HEK293 (cell line): ENCODE measurements around the gene CPSF6.
A peak's percentile ranks its signal among the peaks of the same experiment; 100 is the strongest.

Source experiments
- EGR2 ChIP-seq: fragments of 450-650 bp; formaldehyde crosslinking; IDR thresholded peaks from 2 replicates; pipeline ENCODE4 v1.5.1; 2016; ENCODE audit warnings: low read depth, missing biosample characterization, missing genetic modification characterization
- MEIS1 ChIP-seq: sonication (generic); formaldehyde crosslinking; IDR thresholded peaks from 2 replicates; pipeline ENCODE4 v1.8.1; 2022; ENCODE audit warnings: missing genetic modification reagents, mild to moderate bottlenecking, borderline replicate concordance
- SCRT1 ChIP-seq: fragments of 450-650 bp; formaldehyde crosslinking; IDR thresholded peaks from 2 replicates; pipeline ENCODE4 v1.5.1; 2016; ENCODE audit warnings: missing biosample characterization, missing genetic modification characterization, borderline replicate concordance
- SCRT2 ChIP-seq: fragments of 450-650 bp; formaldehyde crosslinking; IDR thresholded peaks from 2 replicates; pipeline ENCODE4 v1.5.1; 2016; ENCODE audit warnings: missing biosample characterization, missing genetic modification characterization
- YY1 ChIP-seq: fragments of 450-650 bp; formaldehyde crosslinking; IDR thresholded peaks from 2 replicates; pipeline ENCODE4 v1.5.1; 2018; ENCODE audit warnings: missing biosample characterization, missing genetic modification characterization
- ZFP3 ChIP-seq: fragments of 450-650 bp; formaldehyde crosslinking; IDR thresholded peaks from 2 replicates; pipeline ENCODE4 v1.5.1; 2016; ENCODE audit warnings: low read depth, missing biosample characterization, missing genetic modification characterization
- ZNF138 ChIP-seq: fragments of 450-650 bp; formaldehyde crosslinking; IDR thresholded peaks from 2 replicates; pipeline ENCODE4 v1.5.1; 2016; ENCODE audit warnings: missing biosample characterization, missing genetic modification characterization, borderline replicate concordance
- ZNF211 ChIP-seq: fragments of 450-650 bp; formaldehyde crosslinking; IDR thresholded peaks from 2 replicates; pipeline ENCODE4 v1.5.1; 2016; ENCODE audit warnings: low read depth, missing biosample characterization, missing genetic modification characterization
- ZNF214 ChIP-seq: fragments of 450-650 bp; formaldehyde crosslinking; IDR thresholded peaks from 2 replicates; pipeline ENCODE4 v1.5.1; 2017; ENCODE audit warnings: missing biosample characterization, mild to moderate bottlenecking, missing genetic modification characterization, borderline replicate concordance
- ZNF239 ChIP-seq: fragments of 450-650 bp; formaldehyde crosslinking; IDR thresholded peaks from 2 replicates; pipeline ENCODE4 v1.5.1; 2016; ENCODE audit warnings: missing biosample characterization, missing genetic modification characterization
- ZNF350 ChIP-seq: fragments of 450-650 bp; formaldehyde crosslinking; IDR thresholded peaks from 2 replicates; pipeline ENCODE4 v1.5.0; 2017; ENCODE audit warnings: missing biosample characterization, mild to moderate bottlenecking, missing genetic modification characterization
- ZNF37A ChIP-seq: fragments of 450-650 bp; IDR thresholded peaks from 2 replicates; pipeline ENCODE4 v1.5.1; 2018; ENCODE audit warnings: missing biosample characterization, missing genetic modification characterization
- ZNF510 ChIP-seq: fragments of 450-650 bp; formaldehyde crosslinking; IDR thresholded peaks from 2 replicates; pipeline ENCODE4 v1.5.1; 2018; ENCODE audit warnings: mild to moderate bottlenecking, missing genetic modification characterization, missing biosample characterization; ENCODE audit not compliant: insufficient replicate concordance
- ZNF514 ChIP-seq: fragments of 450-650 bp; formaldehyde crosslinking; IDR thresholded peaks from 2 replicates; pipeline ENCODE4 v1.5.1; 2016; ENCODE audit warnings: missing biosample characterization, missing genetic modification characterization
- ZNF548 ChIP-seq: fragments of 450-650 bp; formaldehyde crosslinking; IDR thresholded peaks from 2 replicates; pipeline ENCODE4 v1.5.1; 2016; ENCODE audit warnings: missing biosample characterization, missing genetic modification characterization
- ZNF571 ChIP-seq: fragments of 450-650 bp; formaldehyde crosslinking; IDR thresholded peaks from 2 replicates; pipeline ENCODE4 v1.5.0; 2017; ENCODE audit warnings: missing biosample characterization, missing genetic modification characterization
- ZNF621 ChIP-seq: fragments of 450-650 bp; formaldehyde crosslinking; IDR thresholded peaks from 2 replicates; pipeline ENCODE4 v1.5.1; 2017; ENCODE audit warnings: missing biosample characterization, missing genetic modification characterization
- ZNF624 ChIP-seq: fragments of 450-650 bp; formaldehyde crosslinking; IDR thresholded peaks from 2 replicates; pipeline ENCODE4 v1.5.1; 2017; ENCODE audit warnings: missing biosample characterization, missing genetic modification characterization
- ZNF629 ChIP-seq: fragments of 450-650 bp; formaldehyde crosslinking; IDR thresholded peaks from 2 replicates; pipeline ENCODE4 v1.5.1; 2017; ENCODE audit warnings: missing biosample characterization, missing genetic modification characterization
- ZNF701 ChIP-seq: fragments of 450-650 bp; formaldehyde crosslinking; IDR thresholded peaks from 2 replicates; pipeline ENCODE4 v1.5.1; 2016; ENCODE audit warnings: missing biosample characterization, missing genetic modification characterization
- ZNF76 ChIP-seq: fragments of 450-650 bp; formaldehyde crosslinking; IDR thresholded peaks from 2 replicates; pipeline ENCODE4; 2016; ENCODE audit warnings: low read depth, missing biosample characterization, missing genetic modification characterization, borderline replicate concordance
- TF ChIP-seq, protein P1 (sequence below): sonication (generic); formaldehyde crosslinking; IDR thresholded peaks from 2 replicates; pipeline ENCODE4 v1.8.1; 2022; ENCODE audit warnings: mild to moderate bottlenecking, moderate library complexity, missing genetic modification reagents
- TF ChIP-seq, protein P2 (sequence below): fragments of 450-650 bp; formaldehyde crosslinking; IDR thresholded peaks from 2 replicates; pipeline ENCODE4 v1.5.1; 2016; ENCODE audit warnings: missing biosample characterization, missing genetic modification characterization
- TF ChIP-seq, protein P3 (sequence below): fragments of 450-650 bp; formaldehyde crosslinking; IDR thresholded peaks from 2 replicates; pipeline ENCODE4 v1.5.1; 2016; ENCODE audit warnings: missing biosample characterization, missing genetic modification characterization
- TF ChIP-seq, protein P4 (sequence below): fragments of 450-650 bp; formaldehyde crosslinking; optimal IDR thresholded peaks from 2 replicates; pipeline ENCODE3; 2016; ENCODE audit warnings: missing biosample characterization, mild to moderate bottlenecking, missing genetic modification characterization
- TF ChIP-seq, protein P5 (sequence below): fragments of 450-650 bp; formaldehyde crosslinking; IDR thresholded peaks from 2 replicates; pipeline ENCODE4 v1.5.1; 2016; ENCODE audit warnings: missing biosample characterization, missing genetic modification characterization
- TF ChIP-seq, protein P6 (sequence below): fragments of 450-650 bp; formaldehyde crosslinking; IDR thresholded peaks from 2 replicates; pipeline ENCODE4 v1.5.1; 2017; ENCODE audit warnings: missing biosample characterization, mild to moderate bottlenecking, missing genetic modification characterization, moderate library complexity

CPSF6 gene

DNA sequence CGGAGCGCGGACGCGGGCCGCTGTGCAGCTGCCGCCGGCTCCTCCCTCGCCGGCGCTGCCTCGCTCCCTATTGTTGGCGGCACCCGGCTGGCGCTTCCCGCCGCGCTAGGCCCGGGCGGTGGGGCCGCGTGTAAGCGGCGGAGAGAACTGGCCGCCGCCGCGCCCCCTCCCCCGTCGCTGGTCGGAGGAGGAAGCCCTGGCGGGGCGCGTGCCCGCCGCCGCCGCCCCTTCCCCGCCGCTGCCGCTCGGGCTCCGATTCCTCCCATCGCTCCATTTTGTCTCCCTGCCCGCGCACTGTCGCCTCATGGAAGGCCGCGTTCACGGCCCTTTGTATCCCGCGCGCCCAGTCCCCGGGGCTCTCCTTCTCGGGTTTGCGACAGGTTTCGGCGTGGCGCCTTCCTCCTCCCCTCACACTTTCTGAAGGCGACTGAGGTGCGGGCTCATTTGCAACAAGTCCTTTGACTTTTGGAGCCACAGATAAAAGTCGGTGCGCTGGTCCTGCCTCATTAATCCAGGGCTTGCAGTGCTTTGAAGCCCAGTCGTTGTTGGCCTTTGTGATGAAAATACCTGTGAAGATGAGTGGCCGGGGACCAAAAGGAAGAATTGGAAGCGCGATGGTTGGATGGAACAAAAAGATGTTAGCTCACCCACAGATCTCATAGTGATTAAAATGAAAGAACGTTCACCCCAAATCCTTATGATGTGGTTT, 707 bp downstream of the CPSF6 start (continued):
- TF ChIP-seq ZNF548 (no peak), ZNF239 (no peak), ZNF211 (tag by site-specific recombination) (no peak), ZNF701 (tag by site-specific recombination) (no peak), ZNF624 (no peak), ZNF510 (no peak), SCRT1 (0 out of 2 replicates have a peak, but pooled peaks have one; percentile 9), YY1 (tag by site-specific recombination) (peak; percentile 59; the same call in 1 of the 2 replicates), ZNF621 (tag by site-specific recombination) (no peak), ZNF138 (tag by site-specific recombination) (no peak), ZNF76 (tag by site-specific recombination) (peak; percentile 47; the same call in 1 of the 2 replicates), MEIS1 (CRISPR knock-in tag) (no peak), ZNF37A (tag by site-specific recombination) (no peak), ZNF214 (no peak), ZNF350 (no peak), ZFP3 (tag by site-specific recombination) (no peak), ZNF514 (no peak), SCRT2 (peak; percentile 81), ZNF629 (tag by site-specific recombination) (no peak), EGR2 (tag by site-specific recombination) (no peak), ZNF571 (tag by site-specific recombination) (no peak)
- TF ChIP-seq, protein P1, sequence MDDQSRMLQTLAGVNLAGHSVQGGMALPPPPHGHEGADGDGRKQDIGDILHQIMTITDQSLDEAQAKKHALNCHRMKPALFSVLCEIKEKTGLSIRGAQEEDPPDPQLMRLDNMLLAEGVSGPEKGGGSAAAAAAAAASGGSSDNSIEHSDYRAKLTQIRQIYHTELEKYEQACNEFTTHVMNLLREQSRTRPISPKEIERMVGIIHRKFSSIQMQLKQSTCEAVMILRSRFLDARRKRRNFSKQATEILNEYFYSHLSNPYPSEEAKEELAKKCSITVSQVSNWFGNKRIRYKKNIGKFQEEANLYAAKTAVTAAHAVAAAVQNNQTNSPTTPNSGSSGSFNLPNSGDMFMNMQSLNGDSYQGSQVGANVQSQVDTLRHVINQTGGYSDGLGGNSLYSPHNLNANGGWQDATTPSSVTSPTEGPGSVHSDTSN (CRISPR knock-in tag), result 0 out of 2 replicates have a peak, but pooled peaks have one; percentile 3
- TF ChIP-seq, protein P2, sequence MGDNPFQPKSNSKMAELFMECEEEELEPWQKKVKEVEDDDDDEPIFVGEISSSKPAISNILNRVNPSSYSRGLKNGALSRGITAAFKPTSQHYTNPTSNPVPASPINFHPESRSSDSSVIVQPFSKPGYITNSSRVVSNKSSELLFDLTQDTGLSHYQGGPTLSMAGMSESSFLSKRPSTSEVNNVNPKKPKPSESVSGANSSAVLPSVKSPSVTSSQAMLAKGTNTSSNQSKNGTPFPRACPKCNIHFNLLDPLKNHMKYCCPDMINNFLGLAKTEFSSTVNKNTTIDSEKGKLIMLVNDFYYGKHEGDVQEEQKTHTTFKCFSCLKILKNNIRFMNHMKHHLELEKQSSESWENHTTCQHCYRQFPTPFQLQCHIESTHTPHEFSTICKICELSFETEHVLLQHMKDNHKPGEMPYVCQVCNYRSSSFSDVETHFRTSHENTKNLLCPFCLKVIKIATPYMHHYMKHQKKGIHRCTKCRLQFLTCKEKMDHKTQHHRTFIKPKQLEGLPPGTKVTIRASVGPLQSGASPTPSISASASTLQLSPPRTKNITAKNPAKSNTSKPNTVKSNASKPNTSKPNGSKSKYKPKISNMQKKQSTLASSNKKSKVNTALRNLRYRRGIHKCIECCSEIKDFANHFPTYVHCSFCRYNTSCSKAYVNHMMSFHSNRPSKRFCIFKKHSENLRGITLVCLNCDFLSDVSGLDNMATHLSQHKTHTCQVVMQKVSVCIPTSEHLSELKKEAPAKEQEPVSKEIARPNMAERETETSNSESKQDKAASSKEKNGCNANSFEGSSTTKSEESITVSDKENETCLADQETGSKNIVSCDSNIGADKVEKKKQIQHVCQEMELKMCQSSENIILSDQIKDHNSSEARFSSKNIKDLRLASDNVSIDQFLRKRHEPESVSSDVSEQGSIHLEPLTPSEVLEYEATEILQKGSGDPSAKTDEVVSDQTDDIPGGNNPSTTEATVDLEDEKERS (tag by site-specific recombination), result no peak
- TF ChIP-seq, protein P3, sequence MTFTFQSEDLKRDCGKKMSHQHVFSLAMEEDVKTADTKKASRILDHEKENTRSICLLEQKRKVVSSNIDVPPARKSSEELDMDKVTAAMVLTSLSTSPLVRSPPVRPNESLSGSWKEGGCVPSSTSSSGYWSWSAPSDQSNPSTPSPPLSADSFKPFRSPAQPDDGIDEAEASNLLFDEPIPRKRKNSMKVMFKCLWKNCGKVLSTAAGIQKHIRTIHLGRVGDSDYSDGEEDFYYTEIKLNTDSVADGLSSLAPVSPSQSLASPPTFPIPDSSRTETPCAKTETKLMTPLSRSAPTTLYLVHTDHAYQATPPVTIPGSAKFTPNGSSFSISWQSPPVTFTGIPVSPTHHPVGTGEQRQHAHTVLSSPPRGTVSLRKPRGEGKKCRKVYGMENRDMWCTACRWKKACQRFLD (tag by site-specific recombination), result no peak
- TF ChIP-seq, protein P4, sequence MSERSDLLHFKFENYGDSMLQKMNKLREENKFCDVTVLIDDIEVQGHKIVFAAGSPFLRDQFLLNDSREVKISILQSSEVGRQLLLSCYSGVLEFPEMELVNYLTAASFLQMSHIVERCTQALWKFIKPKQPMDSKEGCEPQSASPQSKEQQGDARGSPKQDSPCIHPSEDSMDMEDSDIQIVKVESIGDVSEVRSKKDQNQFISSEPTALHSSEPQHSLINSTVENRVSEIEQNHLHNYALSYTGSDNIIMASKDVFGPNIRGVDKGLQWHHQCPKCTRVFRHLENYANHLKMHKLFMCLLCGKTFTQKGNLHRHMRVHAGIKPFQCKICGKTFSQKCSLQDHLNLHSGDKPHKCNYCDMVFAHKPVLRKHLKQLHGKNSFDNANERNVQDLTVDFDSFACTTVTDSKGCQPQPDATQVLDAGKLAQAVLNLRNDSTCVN (tag by site-specific recombination), result peak; percentile 88
- TF ChIP-seq, protein P5, sequence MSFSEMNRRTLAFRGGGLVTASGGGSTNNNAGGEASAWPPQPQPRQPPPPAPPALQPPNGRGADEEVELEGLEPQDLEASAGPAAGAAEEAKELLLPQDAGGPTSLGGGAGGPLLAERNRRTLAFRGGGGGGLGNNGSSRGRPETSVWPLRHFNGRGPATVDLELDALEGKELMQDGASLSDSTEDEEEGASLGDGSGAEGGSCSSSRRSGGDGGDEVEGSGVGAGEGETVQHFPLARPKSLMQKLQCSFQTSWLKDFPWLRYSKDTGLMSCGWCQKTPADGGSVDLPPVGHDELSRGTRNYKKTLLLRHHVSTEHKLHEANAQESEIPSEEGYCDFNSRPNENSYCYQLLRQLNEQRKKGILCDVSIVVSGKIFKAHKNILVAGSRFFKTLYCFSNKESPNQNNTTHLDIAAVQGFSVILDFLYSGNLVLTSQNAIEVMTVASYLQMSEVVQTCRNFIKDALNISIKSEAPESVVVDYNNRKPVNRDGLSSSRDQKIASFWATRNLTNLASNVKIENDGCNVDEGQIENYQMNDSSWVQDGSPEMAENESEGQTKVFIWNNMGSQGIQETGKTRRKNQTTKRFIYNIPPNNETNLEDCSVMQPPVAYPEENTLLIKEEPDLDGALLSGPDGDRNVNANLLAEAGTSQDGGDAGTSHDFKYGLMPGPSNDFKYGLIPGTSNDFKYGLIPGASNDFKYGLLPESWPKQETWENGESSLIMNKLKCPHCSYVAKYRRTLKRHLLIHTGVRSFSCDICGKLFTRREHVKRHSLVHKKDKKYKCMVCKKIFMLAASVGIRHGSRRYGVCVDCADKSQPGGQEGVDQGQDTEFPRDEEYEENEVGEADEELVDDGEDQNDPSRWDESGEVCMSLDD (tag by site-specific recombination), result no peak
- TF ChIP-seq, protein P6, sequence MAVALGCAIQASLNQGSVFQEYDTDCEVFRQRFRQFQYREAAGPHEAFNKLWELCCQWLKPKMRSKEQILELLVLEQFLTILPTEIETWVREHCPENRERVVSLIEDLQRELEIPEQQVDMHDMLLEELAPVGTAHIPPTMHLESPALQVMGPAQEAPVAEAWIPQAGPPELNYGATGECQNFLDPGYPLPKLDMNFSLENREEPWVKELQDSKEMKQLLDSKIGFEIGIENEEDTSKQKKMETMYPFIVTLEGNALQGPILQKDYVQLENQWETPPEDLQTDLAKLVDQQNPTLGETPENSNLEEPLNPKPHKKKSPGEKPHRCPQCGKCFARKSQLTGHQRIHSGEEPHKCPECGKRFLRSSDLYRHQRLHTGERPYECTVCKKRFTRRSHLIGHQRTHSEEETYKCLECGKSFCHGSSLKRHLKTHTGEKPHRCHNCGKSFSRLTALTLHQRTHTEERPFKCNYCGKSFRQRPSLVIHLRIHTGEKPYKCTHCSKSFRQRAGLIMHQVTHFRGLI (tag by site-specific recombination), result 0 out of 2 replicates have a peak, but pooled peaks have one; percentile 29
